Measurements from ENCODE around the gene CCNK.
A peak's percentile ranks its signal among the peaks of the same experiment; 100 is the strongest.

CCNK gene

GRCh38 chr14:99521176-99522024 lies 40.2 kb downstream of the CCNK start:
- DNase-seq = no peak

GRCh38 chr14:99522025-99522401 lies 40.8 kb downstream of the CCNK start:
- no peak for DNase-seq

- peak; percentile 83 for DNase-seq
These were observed 41.3 kb downstream of the CCNK start for GRCh38 chr14:99522457-99522891.

- DNase-seq = peak; percentile 49
These were observed 41.9 kb downstream of the CCNK start for GRCh38 chr14:99522934-99523703.

GRCh38 chr14:99523704-99524055 lies 42.5 kb downstream of the CCNK start:
- no peak for DNase-seq

- DNase-seq = peak; percentile 69
These were observed 43.0 kb downstream of the CCNK start for GRCh38 chr14:99524091-99524661.

GRCh38 chr14:99524804-99525698 lies 43.8 kb downstream of the CCNK start:
- peak; percentile 84 for DNase-seq

GRCh38 chr14:99525699-99526080 lies 44.5 kb downstream of the CCNK start:
- no peak for DNase-seq

GRCh38 chr14:99527026-99527425 lies 45.8 kb downstream of the CCNK start:
- DNase-seq = no peak

- no peak for DNase-seq
These were observed 46.3 kb downstream of the CCNK start for GRCh38 chr14:99527427-99528076.

GRCh38 chr14:99529899-99530298 lies 48.7 kb downstream of the CCNK start:
- peak; percentile 85 for DNase-seq

- DNase-seq = no peak
These were observed 49.4 kb downstream of the CCNK start for GRCh38 chr14:99530407-99531155.

GRCh38 chr14:99531251-99532096 lies 50.3 kb downstream of the CCNK start:
- peak; percentile 82 for DNase-seq

- no peak for DNase-seq
These were observed 51.1 kb downstream of the CCNK start for GRCh38 chr14:99532310-99532709.

GRCh38 chr14:99534333-99534732 lies 53.1 kb downstream of the CCNK start:
- DNase-seq = no peak

- DNase-seq = peak; percentile 99
These were observed 53.7 kb downstream of the CCNK start for GRCh38 chr14:99534863-99535262.

GRCh38 chr14:99535448-99535847 lies 54.2 kb downstream of the CCNK start:
- DNase-seq = peak; percentile 96

GRCh38 chr14:99535908-99536778 lies 54.9 kb downstream of the CCNK start:
- no peak for DNase-seq

- DNase-seq = peak; percentile 96
These were observed 56.2 kb downstream of the CCNK start for GRCh38 chr14:99537399-99537798.

Measured in NCI-H226 (cell line).